NCI-H128 (cell line): ENCODE measurements around the gene ZNF124.
"Not testable (repeated sequence)": the region's sequence is repeated elsewhere in the genome, so short reads cannot be mapped to it uniquely, and the experiment has no call there.

Experiments used
- DNase-seq: peaks from one replicate; lab custom pipeline; 2025; ENCODE audit not compliant: unreplicated experiment; lab: John Stamatoyannopoulos, UW

The ZNF124 gene

GRCh38 chr1:247171875-247172563, at the start of gene ZNF124:
Gene ZNF124 (minus strand): TSS chr1:247172020. CDS start chr1:247171877, 143 bp downstream.
- DNase-seq: not testable (repeated sequence)

- not testable (repeated sequence) for DNase-seq
Measured at GRCh38 chr1:247220280-247220679, 48.5 kb upstream of the ZNF124 start.

- no peak for DNase-seq
Measured at GRCh38 chr1:247218121-247218651, 46.4 kb upstream of the ZNF124 start.

- no peak for DNase-seq
Measured at GRCh38 chr1:247216261-247216660, 44.4 kb upstream of the ZNF124 start.

GRCh38 chr1:247212627-247213617, 41.1 kb upstream of the ZNF124 start:
- no peak for DNase-seq

- no peak for DNase-seq
Measured at GRCh38 chr1:247212012-247212411, 40.2 kb upstream of the ZNF124 start.

GRCh38 chr1:247211339-247211738, 39.5 kb upstream of the ZNF124 start:
- DNase-seq: no peak

GRCh38 chr1:247210376-247211117, 38.7 kb upstream of the ZNF124 start:
- peak; percentile 97 for DNase-seq

GRCh38 chr1:247210062-247210375, 38.2 kb upstream of the ZNF124 start:
- DNase-seq: no peak

GRCh38 chr1:247209396-247209795, 37.6 kb upstream of the ZNF124 start:
- no peak for DNase-seq

- no peak for DNase-seq
Measured at GRCh38 chr1:247204177-247204647, 32.4 kb upstream of the ZNF124 start.

- no peak for DNase-seq
Measured at GRCh38 chr1:247198781-247199180, 27.0 kb upstream of the ZNF124 start.

- DNase-seq: no peak
Measured at GRCh38 chr1:247193958-247194357, 22.1 kb upstream of the ZNF124 start.

GRCh38 chr1:247189981-247190798, 18.4 kb upstream of the ZNF124 start:
- DNase-seq: no peak

GRCh38 chr1:247185667-247186066, 13.8 kb upstream of the ZNF124 start:
- no peak for DNase-seq

- no peak for DNase-seq
Measured at GRCh38 chr1:247184254-247184653, 12.4 kb upstream of the ZNF124 start.

GRCh38 chr1:247182994-247183393, 11.2 kb upstream of the ZNF124 start:
- no peak for DNase-seq

- DNase-seq: no peak
Measured at GRCh38 chr1:247180581-247180980, 8.8 kb upstream of the ZNF124 start.

- no peak for DNase-seq
Measured at GRCh38 chr1:247177755-247178154, 5.9 kb upstream of the ZNF124 start.

GRCh38 chr1:247175458-247175857, 3.6 kb upstream of the ZNF124 start:
- no peak for DNase-seq
